GM20000 (cell line): Measurements from ENCODE around the gene LYPD6B.

ENCODE experiments used
- DNase-seq: peaks from one replicate; pipeline ENCODE4 v3.0.0; 2012; ENCODE audit warnings: low spot score
- CTCF ChIP-seq: IDR thresholded peaks from 2 replicates; pipeline ENCODE4 v1.5.1; 2012; ENCODE audit warnings: mild to moderate bottlenecking, control low read depth; ENCODE audit errors: extremely low read depth, missing control alignments

The LYPD6B gene

DNA sequence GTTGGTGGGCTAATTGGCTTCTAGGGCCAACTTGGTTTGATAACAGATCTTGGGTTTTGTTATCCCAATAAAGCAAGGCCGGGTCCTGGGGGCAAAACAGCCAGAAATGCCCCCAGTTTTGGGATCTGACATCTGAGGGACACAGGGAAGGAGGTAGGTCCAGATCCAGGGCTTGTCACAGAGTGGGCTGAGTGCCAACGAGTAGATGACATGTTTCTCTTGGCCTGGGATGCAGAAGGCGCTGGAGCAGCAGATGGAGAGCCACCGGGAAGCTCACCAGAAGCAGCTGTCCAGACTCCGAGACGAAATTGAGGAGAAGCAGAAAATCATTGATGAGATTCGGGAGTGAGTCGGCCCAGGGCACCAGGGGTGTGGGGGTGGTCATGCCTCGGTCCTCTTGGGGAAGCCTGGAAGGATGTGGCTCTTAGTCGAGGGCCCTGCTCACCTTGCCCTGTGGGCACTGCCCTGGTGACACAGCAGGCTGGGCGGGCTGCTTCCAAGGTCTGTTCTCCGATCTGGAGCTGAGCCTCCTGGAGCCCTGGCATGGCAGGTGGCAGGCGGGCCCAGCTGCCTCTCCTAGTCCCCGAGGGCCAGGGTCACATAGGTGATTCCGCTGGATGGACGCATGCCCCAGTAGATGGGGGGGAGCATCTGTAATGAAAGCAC lies 40.2 kb upstream of the LYPD6B start:
- no peak for DNase-seq

GRCh38 chr2:148998831-148999200 lies 39.7 kb upstream of the LYPD6B start:
- no peak for TF ChIP-seq CTCF

More for the DNA sequence above, 40.2 kb upstream of the LYPD6B start:
- TF ChIP-seq CTCF: no peak

DNA sequence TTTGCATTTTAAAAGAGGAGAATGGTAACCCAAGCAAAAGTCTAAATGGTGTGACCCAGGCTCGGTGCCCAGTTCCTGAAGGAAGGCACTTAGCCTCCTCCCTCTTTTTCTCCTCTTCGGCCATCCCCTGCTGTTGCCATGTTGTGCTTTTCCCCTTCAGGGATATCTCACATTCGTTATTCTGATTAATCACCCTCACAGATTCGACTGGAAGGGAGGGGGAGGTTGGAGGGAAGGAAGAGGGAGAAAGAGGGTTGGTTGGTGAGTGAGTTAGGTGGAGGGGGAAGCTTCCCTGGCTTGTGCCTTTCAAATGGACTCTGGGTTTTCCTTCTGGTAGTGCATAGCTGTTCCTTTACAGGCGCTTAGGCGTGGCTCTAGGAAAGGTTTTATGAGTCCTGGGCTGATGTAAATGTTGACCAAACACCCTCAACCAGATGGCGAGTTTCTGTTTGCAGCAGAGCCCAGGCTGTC lies 39.0 kb upstream of the LYPD6B start:
- DNase-seq: no peak
- no peak for TF ChIP-seq CTCF

More at GRCh38 chr2:148998831-148999200, 39.7 kb upstream of the LYPD6B start:
- no peak for DNase-seq

DNA sequence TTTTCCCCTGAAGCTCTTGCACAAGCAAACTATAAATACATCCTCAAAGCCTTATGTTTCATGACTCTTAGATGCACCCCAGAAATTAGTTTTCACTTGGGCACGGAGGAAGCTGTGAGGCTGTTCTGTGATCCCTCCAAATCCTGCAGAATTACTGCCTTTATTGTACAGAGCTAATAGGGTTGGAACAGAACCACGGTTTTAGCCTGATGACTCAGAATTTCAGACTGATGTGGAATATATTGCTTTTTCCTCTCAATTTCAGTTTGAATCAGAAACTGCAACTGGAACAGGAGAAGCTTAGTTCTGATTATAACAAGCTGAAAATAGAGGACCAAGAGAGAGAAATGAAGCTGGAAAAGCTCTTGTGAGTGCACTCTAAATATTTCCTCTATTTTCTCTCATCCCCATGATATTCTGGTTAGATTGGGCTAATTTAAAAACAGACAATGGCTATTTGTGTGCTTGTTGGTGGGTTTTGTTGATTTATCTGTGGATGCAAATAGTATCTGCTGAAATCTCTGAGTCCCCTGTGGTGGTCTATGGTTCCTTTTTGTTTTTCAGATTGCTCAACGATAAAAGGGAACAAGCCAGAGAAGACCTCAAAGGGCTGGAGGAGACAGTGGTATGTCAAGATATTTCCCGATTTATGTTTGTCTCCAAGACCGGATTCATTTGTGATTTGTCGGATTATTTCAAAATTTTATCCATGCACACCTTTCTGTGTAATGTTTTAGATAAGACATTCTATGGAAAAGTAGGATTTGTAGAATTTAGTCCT lies 38.2 kb upstream of the LYPD6B start:
- TF ChIP-seq CTCF: no peak
- no peak for DNase-seq

DNA sequence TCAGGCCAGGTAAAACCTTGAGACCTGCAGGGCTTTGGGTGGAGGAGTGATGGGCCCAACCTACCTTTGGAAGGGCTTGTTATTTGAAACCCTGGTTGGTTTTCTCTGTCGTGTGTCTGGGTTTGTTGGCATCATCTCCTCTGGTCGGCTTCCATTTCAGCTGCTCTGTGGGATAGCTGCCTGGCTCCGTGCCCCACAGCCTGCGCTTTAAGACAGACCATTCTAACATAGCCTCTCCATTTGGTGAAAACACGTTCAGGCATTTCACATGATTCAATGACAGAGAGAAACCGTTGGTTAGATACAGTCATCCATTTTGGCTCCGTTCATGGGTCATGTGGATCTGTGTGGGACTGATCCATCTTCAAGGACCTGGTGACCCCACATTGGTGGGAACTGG lies 37.0 kb upstream of the LYPD6B start:
- no peak for DNase-seq
- TF ChIP-seq CTCF: no peak

DNA sequence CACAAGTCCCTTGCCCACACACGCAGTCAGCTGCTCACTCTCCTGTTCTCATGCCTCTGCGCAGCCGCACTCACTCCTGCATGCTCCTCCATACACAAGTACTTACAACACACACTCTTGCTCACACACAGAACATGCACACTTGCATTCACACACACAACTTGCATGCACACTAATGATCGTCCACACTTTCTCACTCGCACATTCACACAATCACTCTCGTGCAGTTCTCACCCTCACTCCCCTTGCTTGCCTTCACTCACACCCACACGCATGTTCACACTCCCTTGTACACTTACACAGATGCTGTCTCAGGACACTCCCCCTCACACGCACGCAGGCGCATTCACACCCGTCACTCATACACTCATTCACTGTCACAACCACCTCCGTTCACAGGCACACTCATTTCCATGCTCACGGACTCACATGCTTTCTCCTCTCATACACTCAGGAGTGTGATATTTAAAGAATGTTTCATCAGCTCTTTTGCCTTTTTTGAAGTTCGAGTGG lies 36.1 kb upstream of the LYPD6B start:
- TF ChIP-seq CTCF: no peak
- DNase-seq: no peak
